ENCODE results near the gene ZNF516.
"Not testable (repeated sequence)": the region's sequence is repeated elsewhere in the genome, so short reads cannot be mapped to it uniquely, and the experiment has no call there.

ZNF516 gene

GRCh38 chr18:76490670-76491472, 4.2 kb downstream of the ZNF516 start:
- DNase-seq, result no peak

- no peak for DNase-seq
Measured at GRCh38 chr18:76490033-76490432, 5.0 kb downstream of the ZNF516 start.

GRCh38 chr18:76489081-76489480, 6.0 kb downstream of the ZNF516 start:
- no peak for DNase-seq

GRCh38 chr18:76488190-76488589, 6.9 kb downstream of the ZNF516 start:
- no peak for DNase-seq

GRCh38 chr18:76487782-76488181, 7.3 kb downstream of the ZNF516 start:
- DNase-seq, result no peak

- DNase-seq, result no peak
Measured at GRCh38 chr18:76487070-76487469, 8.0 kb downstream of the ZNF516 start.

- no peak for DNase-seq
Measured at GRCh38 chr18:76486574-76486973, 8.5 kb downstream of the ZNF516 start.

- no peak for DNase-seq
Measured at GRCh38 chr18:76486038-76486437, 9.0 kb downstream of the ZNF516 start.

GRCh38 chr18:76484749-76485387, 10.2 kb downstream of the ZNF516 start:
- no peak for DNase-seq

- no peak for DNase-seq
Measured at GRCh38 chr18:76483780-76484179, 11.3 kb downstream of the ZNF516 start.

GRCh38 chr18:76482971-76483691, 11.9 kb downstream of the ZNF516 start:
- DNase-seq, result no peak

GRCh38 chr18:76482267-76482666, 12.8 kb downstream of the ZNF516 start:
- DNase-seq, result no peak

GRCh38 chr18:76480913-76481312, 14.1 kb downstream of the ZNF516 start:
- DNase-seq, result no peak

GRCh38 chr18:76479351-76480238, 15.4 kb downstream of the ZNF516 start:
- DNase-seq, result no peak

GRCh38 chr18:76476665-76477561, 18.1 kb downstream of the ZNF516 start:
- no peak for DNase-seq

GRCh38 chr18:76475450-76476194, 19.4 kb downstream of the ZNF516 start:
- DNase-seq, result no peak

GRCh38 chr18:76474824-76475223, 20.2 kb downstream of the ZNF516 start:
- DNase-seq, result no peak

GRCh38 chr18:76473521-76473920, 21.5 kb downstream of the ZNF516 start:
- not testable (repeated sequence) for DNase-seq

- no peak for DNase-seq
Measured at GRCh38 chr18:76472829-76473228, 22.2 kb downstream of the ZNF516 start.

GRCh38 chr18:76471593-76471992, 23.4 kb downstream of the ZNF516 start:
- no peak for DNase-seq

Data from activated gamma-delta T cell (primary cell).